Measurements from ENCODE around the gene SMG7.

DNA sequence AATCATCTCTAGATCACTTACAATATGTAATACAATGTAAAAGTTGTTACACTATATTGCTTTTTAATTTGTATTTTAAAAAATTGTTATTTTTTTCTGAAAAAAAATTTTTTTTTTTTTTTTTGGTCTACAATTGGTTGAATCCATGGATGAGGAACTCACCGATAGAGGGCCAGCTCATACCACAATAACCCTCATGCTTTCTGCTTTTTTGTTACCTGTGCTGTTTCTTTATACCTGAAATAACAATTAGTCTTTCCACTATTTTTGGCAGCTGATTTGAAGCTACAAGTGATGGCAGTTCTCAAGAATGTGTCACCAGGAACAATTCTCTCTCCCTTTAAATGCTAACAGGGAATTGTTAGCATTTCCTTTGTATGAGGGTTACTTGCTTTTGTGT is 12.0 kb downstream of the SMG7 start:
- no peak for TF ChIP-seq POLR2A (IDR thresholded peaks at IDR 0.05; ENCODE audit: low read depth, low read length)
- TF ChIP-seq, protein P1, sequence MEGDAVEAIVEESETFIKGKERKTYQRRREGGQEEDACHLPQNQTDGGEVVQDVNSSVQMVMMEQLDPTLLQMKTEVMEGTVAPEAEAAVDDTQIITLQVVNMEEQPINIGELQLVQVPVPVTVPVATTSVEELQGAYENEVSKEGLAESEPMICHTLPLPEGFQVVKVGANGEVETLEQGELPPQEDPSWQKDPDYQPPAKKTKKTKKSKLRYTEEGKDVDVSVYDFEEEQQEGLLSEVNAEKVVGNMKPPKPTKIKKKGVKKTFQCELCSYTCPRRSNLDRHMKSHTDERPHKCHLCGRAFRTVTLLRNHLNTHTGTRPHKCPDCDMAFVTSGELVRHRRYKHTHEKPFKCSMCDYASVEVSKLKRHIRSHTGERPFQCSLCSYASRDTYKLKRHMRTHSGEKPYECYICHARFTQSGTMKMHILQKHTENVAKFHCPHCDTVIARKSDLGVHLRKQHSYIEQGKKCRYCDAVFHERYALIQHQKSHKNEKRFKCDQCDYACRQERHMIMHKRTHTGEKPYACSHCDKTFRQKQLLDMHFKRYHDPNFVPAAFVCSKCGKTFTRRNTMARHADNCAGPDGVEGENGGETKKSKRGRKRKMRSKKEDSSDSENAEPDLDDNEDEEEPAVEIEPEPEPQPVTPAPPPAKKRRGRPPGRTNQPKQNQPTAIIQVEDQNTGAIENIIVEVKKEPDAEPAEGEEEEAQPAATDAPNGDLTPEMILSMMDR (IDR thresholded peaks at IDR 0.05; ENCODE audit: extremely low read depth in 1 of 2, insufficient read depth in 1 of 2, low read depth in 1 of 2, low read length in 2 of 2) = no peak
- TF ChIP-seq EZH2 (IDR thresholded peaks at IDR 0.05; ENCODE audit: borderline replicate concordance, low read depth, low read length, severe bottlenecking) = no peak
- TF ChIP-seq, protein P2, sequence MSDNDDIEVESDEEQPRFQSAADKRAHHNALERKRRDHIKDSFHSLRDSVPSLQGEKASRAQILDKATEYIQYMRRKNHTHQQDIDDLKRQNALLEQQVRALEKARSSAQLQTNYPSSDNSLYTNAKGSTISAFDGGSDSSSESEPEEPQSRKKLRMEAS (IDR thresholded peaks at IDR 0.05; ENCODE audit: insufficient read depth, insufficient read length) = no peak
- TF ChIP-seq POLR2AphosphoS5 (IDR thresholded peaks at IDR 0.05; ENCODE audit: insufficient read depth, low read depth, low read length) = no peak
- no peak for TF ChIP-seq MYC (IDR thresholded peaks at IDR 0.05; ENCODE audit: low read depth, low read length)
- no peak for TF ChIP-seq JUN (IDR thresholded peaks at IDR 0.05; ENCODE audit: borderline replicate concordance, insufficient read depth, insufficient read length, low read depth)
